ENCODE results near the gene HOXA5.

- no peak for TF ChIP-seq CTCF (IDR thresholded peaks at IDR 0.05)
- TF ChIP-seq POLR2A (IDR thresholded peaks at IDR 0.05) = no peak
These were observed 24.9 kb upstream of the HOXA5 start for GRCh38 chr7:27168265-27168947.
